K562 (cell line): Measurements from ENCODE around the gene TRERF1. TPM values are rescaled to one million over a fixed set of nuclear protein-coding genes. Genes with fewer than 3 reads are reported as not detected.
A peak's percentile ranks its signal among the peaks of the same experiment; 100 is the strongest.

Source experiments
- ATAC-seq: fragments of 200-7000 bp; cut with Tn5 transposase; 3 replicates; pipeline ENCODE4 v1.9.1; 2020; ENCODE audit warnings: moderate library complexity
- BruUV-seq: library from RNA; stranded (reverse); fragments of 400-500 nt; replicated peaks from 2 replicates; lab custom pipeline; 2021; lab: Mats Ljungman, UMichigan
- CTCF ChIA-PET: fragments of 300-600 bp; formaldehyde crosslinking; extraction: SDS; loops from one replicate; lab custom pipeline; 2021; ENCODE audit warnings: low intra/inter-chr PET ratio; lab: Yijun Ruan, JAX
- POLR2A ChIA-PET: fragments of 300-600, 350-650 bp; sonication (Branson Sonifier 250); formaldehyde crosslinking; extraction: SDS; loops from one replicate; lab custom pipeline; 2021; ENCODE audit warnings: antibody characterized with exemption, inconsistent platforms; lab: Yijun Ruan, JAX
- DNase-seq, 4 experiments: peaks; one replicate each; pipeline versions ENCODE4 v3.0.0 to v3.0.0-alpha.2; 2011 to 2018; ENCODE audit warnings: low spot score in 3 of 4, mixed read lengths in 3 of 4; ENCODE audit errors: extremely low read depth in 1 of 4
- FAIRE-seq: peaks from 2 replicates; lab custom pipeline; 2011; peaks lifted over from hg19 to GRCh38; lab: Jason Lieb, UNC
- H2AFZ ChIP-seq: 2 replicates; pipeline ENCODE4 v1.6.0; 2011; ENCODE audit warnings: low read depth, low read length, control low read depth, inconsistent platforms
- H3K27ac ChIP-seq: fragments of 200-600 bp; 3 replicates; pipeline ENCODE4 v1.8.0; 2011; ENCODE audit warnings: low read depth, mild to moderate bottlenecking, control low read depth, inconsistent platforms, low read length, moderate library complexity, mixed read lengths; ENCODE audit errors: extremely low read depth
- H3K27me3 ChIP-seq, 2 experiments: fragments of 300-600 bp in 1 of 2; 2 replicates in 1 of 2; 3 replicates in 1 of 2; pipeline versions ENCODE4 v1.6.0 to v1.8.0; 2011; ENCODE audit warnings: inconsistent platforms in 2 of 2, low read length in 2 of 2, mild to moderate bottlenecking in 1 of 2, mixed read lengths in 1 of 2, moderate library complexity in 1 of 2; ENCODE audit not compliant: control insufficient read depth in 2 of 2, insufficient read depth in 2 of 2
- H3K36me3 ChIP-seq: fragments of 300-600 bp; 3 replicates; pipeline ENCODE4 v1.8.0; 2011; ENCODE audit warnings: mild to moderate bottlenecking, low read length, inconsistent platforms; ENCODE audit not compliant: control insufficient read depth, insufficient read depth
- H3K4me1 ChIP-seq, 2 experiments: fragments of 200-600 bp in 1 of 2; replicated peaks in 1 of 2; 2 replicates in 1 of 2; 3 replicates in 1 of 2; pipeline versions ENCODE4 v1.5.1 to v1.8.0; 2011; ENCODE audit warnings: inconsistent platforms in 2 of 2, low read length in 2 of 2, mild to moderate bottlenecking in 1 of 2, mixed read lengths in 1 of 2, moderate library complexity in 1 of 2; ENCODE audit not compliant: control insufficient read depth in 2 of 2, insufficient read depth in 2 of 2
- H3K4me2 ChIP-seq: 2 replicates; pipeline ENCODE4 v1.6.1; 2011; ENCODE audit warnings: low read length, control low read depth, inconsistent platforms, mixed read lengths; ENCODE audit not compliant: insufficient read depth
- H3K4me3 ChIP-seq: fragments of 200-600 bp; sonication (generic), shearing (Covaris generic); 2 replicates; pipeline ENCODE4 v1.5.1; 2016; ENCODE audit warnings: control low read depth, inconsistent platforms
- H3K79me2 ChIP-seq: fragments of 200-600 bp; 3 replicates; pipeline ENCODE4 v1.8.0; 2011; ENCODE audit warnings: low read length, inconsistent platforms; ENCODE audit not compliant: control insufficient read depth, insufficient read depth
- H3K9ac ChIP-seq, 2 experiments: 2 replicates each; pipeline versions ENCODE4 v1.6.0 to v1.6.1; 2011; ENCODE audit warnings: low read depth in 2 of 2, low read length in 2 of 2, control low read depth in 1 of 2, inconsistent platforms in 1 of 2, mild to moderate bottlenecking in 1 of 2, mixed read lengths in 1 of 2; ENCODE audit not compliant: insufficient read depth in 1 of 2
- H3K9me1 ChIP-seq: one replicate; pipeline ENCODE4 v1.6.0; 2011; ENCODE audit warnings: inconsistent platforms, mild to moderate bottlenecking, low read length, moderate library complexity; ENCODE audit not compliant: control insufficient read depth, insufficient read depth
- H3K9me3 ChIP-seq: replicated peaks from 2 replicates; pipeline ENCODE4 v1.5.1; 2011; ENCODE audit warnings: low read depth, low read length, inconsistent platforms; ENCODE audit not compliant: control insufficient read depth, insufficient read depth
- H4K20me1 ChIP-seq: replicated peaks from 2 replicates; pipeline ENCODE4 v1.6.1; 2011; ENCODE audit warnings: low read length, inconsistent platforms, mixed read lengths; ENCODE audit not compliant: control insufficient read depth, insufficient read depth
- ARID4B ChIP-seq: sonication (generic); formaldehyde crosslinking; IDR thresholded peaks from 2 replicates; pipeline ENCODE4 v1.8.0; 2022; ENCODE audit warnings: mild to moderate bottlenecking, missing genetic modification reagents
- C11orf30 ChIP-seq: fragments of 450-650 bp; IDR thresholded peaks from 2 replicates; pipeline ENCODE4 v1.6.1; 2016; ENCODE audit warnings: low read depth, mild to moderate bottlenecking
- FOXA1 ChIP-seq: fragments of 450-650 bp; IDR thresholded peaks from 2 replicates; pipeline ENCODE4 v1.6.1; 2016; ENCODE audit warnings: mild to moderate bottlenecking, borderline replicate concordance
- RBFOX2 ChIP-seq: fragments of 200-400 bp; formaldehyde crosslinking; IDR thresholded peaks from 2 replicates; pipeline ENCODE4 v1.6.1; 2017; ENCODE audit warnings: low read depth, mild to moderate bottlenecking, low read length, moderate library complexity
- SMARCA4 ChIP-seq: fragments of 450-650 bp; IDR thresholded peaks from 2 replicates; pipeline ENCODE4 v1.6.1; 2016
- SREBF1 ChIP-seq: fragments of 150-350 bp; IDR thresholded peaks from 2 replicates; pipeline ENCODE4 v1.6.1; 2014; ENCODE audit warnings: antibody characterized with exemption, low read depth, low read length, borderline replicate concordance
- TCF7L2 ChIP-seq: fragments of 150-350 bp; IDR thresholded peaks from 2 replicates; pipeline ENCODE4 v1.6.1; 2016; ENCODE audit warnings: low read depth, mild to moderate bottlenecking, low read length, moderate library complexity
- TSC22D4 ChIP-seq: fragments of 450-650 bp; IDR thresholded peaks from 2 replicates; pipeline ENCODE4 v1.6.1; 2016; ENCODE audit warnings: missing genetic modification characterization, missing biosample characterization, control low read depth
- YBX1 ChIP-seq: fragments of 450-650 bp; IDR thresholded peaks from 2 replicates; pipeline ENCODE4 v1.7.1; 2016; ENCODE audit warnings: mild to moderate bottlenecking
- ZFP36 ChIP-seq: fragments of 150-350 bp; IDR thresholded peaks from 2 replicates; pipeline ENCODE4 v1.6.1; 2018; ENCODE audit warnings: low read length, low read depth; ENCODE audit not compliant: partially characterized antibody
- ZNF174 ChIP-seq: fragments of 250-450 bp; sonication (Bioruptor Pico); IDR thresholded peaks from 2 replicates; pipeline ENCODE4 v1.4.0; 2020; ENCODE audit warnings: mild to moderate bottlenecking
- ZNF184 ChIP-seq: sonication (generic); formaldehyde crosslinking; IDR thresholded peaks from 2 replicates; pipeline ENCODE4 v1.5.0; 2020; ENCODE audit warnings: missing genetic modification reagents
- ZNF347 ChIP-seq: fragments of 450-650 bp; formaldehyde crosslinking; IDR thresholded peaks from 2 replicates; pipeline ENCODE4 v1.4.0; 2020; ENCODE audit warnings: low read depth, mild to moderate bottlenecking, moderate library complexity
- WGBS: fragments of 100-300 bp; shearing (Covaris generic); methylation state at CpG from one replicate; pipeline ENCODE4 v1.1.6; 2016; ENCODE audit warnings: low coverage, mixed read lengths; ENCODE audit not compliant: insufficient coverage; ENCODE audit errors: missing lambda C conversion rate; 5-methylcytosine and 5-hydroxymethylcytosine counted together
- in situ Hi-C: fragments of 300-500 bp; cut with MboI; formaldehyde crosslinking; loops from 4 replicates; pipeline ENCODE4 v1.15.0; 2018; ENCODE audit warnings: inconsistent platforms, mixed read lengths
- intact Hi-C: fragments of 100-400 bp; cut with micrococcal nuclease; formaldehyde crosslinking; loops from 2 replicates; pipeline ENCODE4 v1.14.2; 2022
- polyA plus RNA-seq, 8 experiments: library from polyadenylated mRNA; depleted of rRNA in 4 of 8; stranded (reverse) in 5 of 8; unstranded in 3 of 8; fragments of >200 nt; fragmentation: Nextera tagmentation in 2 of 8; fragmentation: Illumina TruSeq in 1 of 8; extraction: Ambion mirVana in 2 of 8; extraction: Trizol in 1 of 8; gene quantifications; 2 replicates each; pipeline versions ENCODE4 v1.2.1 to v1.2.3, GENCODE V29; 2011 to 2014; ENCODE audit warnings: inconsistent platforms in 1 of 8, missing spikeins in 1 of 8
- total RNA-seq, 7 experiments: library from RNA; depleted of rRNA in 6 of 7; stranded (reverse); fragments of >200 nt in 6 of 7; fragmentation: Illumina TruSeq in 2 of 7; extraction: Trizol in 2 of 7; gene quantifications; 2 replicates each; pipeline versions ENCODE4 v1.2.1 to v1.2.3, GENCODE V29; 2011 to 2021; ENCODE audit warnings: low replicate concordance in 1 of 7

Gene TRERF1
- total and polyA plus RNA-seq, 9 of the 15 experiments (the other 6 are each of a cell fraction or from before 2014, with no cell fraction given): 0.04 to 0.20 (median 0.07) TPM; not detected in 3

- no TSS peak for BruUV-seq
- Histone ChIP-seq H3K9me3 (no peaks in the 10 kb centered on the region), H4K20me1 (no peaks in the 10 kb centered on the region), H3K4me3 (no peak overlapping the region), H2AFZ (no peak overlapping the region), H3K79me2 (no peaks in the 10 kb centered on the region), H3K4me1 (peaks cover 4 to 8% of the 10 kb centered on the region in 2 experiments; a peak in 3 of 5 replicates), H3K36me3 (no peaks in the 10 kb centered on the region), H3K27me3 (no peaks in the 10 kb centered on the region), H3K9me1 (no peaks in the 10 kb centered on the region), H3K27ac (no peak overlapping the region), H3K4me2 (no peak overlapping the region), H3K9ac (no peak overlapping the region)
- ATAC-seq (no peak), DNase-seq (no peak), FAIRE-seq (no peak)
- 40% methylated on average over 4 of the region's 4 CpGs for WGBS
- TF ChIP-seq FOXA1 (no peak), TCF7L2 (no peak), RBFOX2 (no peak), ZNF184 (CRISPR knock-in tag) (no peak)
- intact Hi-C loops (no loop called here), in situ Hi-C loops (no loop called here)
- POLR2A ChIA-PET: interaction anchor here (1.6 kb wide), 1 partner anchor 19 kb away, joined by 6 read pairs; no protein-coding TSS in a partner anchor
- CTCF ChIA-PET: no interaction called here
Measured at GRCh38 chr6:42184475-42184874, 267.3 kb downstream of the TRERF1 start.

- ChIA-PET CTCF (no interaction called here), POLR2A (interaction anchor here (1.2 kb wide), 1 partner anchor 9 kb away, joined by 7 read pairs; the partner anchor contains the start of gene GUCA1A)
- ATAC-seq (peak; percentile 64), FAIRE-seq (peak; percentile 77), DNase-seq (peak in 2 of 4 experiments; percentile 51 to 68)
- H3K36me3 ChIP-seq: no peaks in the 10 kb centered on the region
- H3K4me3 ChIP-seq: no peak overlapping the region
- peak overlapping the region; percentile 17; the same call in 1 of the 2 replicates for H3K4me2 ChIP-seq
- WGBS: 8% methylated on average over 5 of the region's 5 CpGs
- no peak overlapping the region for H2AFZ ChIP-seq
- in situ Hi-C loops (no loop called here), intact Hi-C loops (no loop called here)
- peaks cover 4 to 24% of the 10 kb centered on the region in 2 experiments; a peak in 4 of 5 replicates for H3K4me1 ChIP-seq
- no peaks in the 10 kb centered on the region for H3K27me3 ChIP-seq
- no peaks in the 10 kb centered on the region for H3K9me3 ChIP-seq
- no peak overlapping the region; a peak in 1 of 4 replicates for H3K9ac ChIP-seq
- no peak overlapping the region for H3K27ac ChIP-seq
- no peaks in the 10 kb centered on the region for H4K20me1 ChIP-seq
- no TSS peak for BruUV-seq
- no peaks in the 10 kb centered on the region for H3K9me1 ChIP-seq
- H3K79me2 ChIP-seq: no peaks in the 10 kb centered on the region
- TF ChIP-seq TSC22D4 (tag) (no peak), C11orf30 (no peak), ARID4B (0 out of 2 replicates have a peak, but pooled peaks have one; percentile 34), YBX1 (no peak), ZFP36 (no peak), SMARCA4 (peak; percentile 35; the same call in 1 of the 2 replicates), ZNF347 (CRISPR knock-in tag) (no peak), SREBF1 (no peak), ZNF174 (CRISPR knock-in tag) (no peak)
Measured at GRCh38 chr6:42182101-42182500, 269.6 kb downstream of the TRERF1 start.
